OCI-M2 (cell line): Measurements from ENCODE around the gene TANC1.
"Not testable (repeated sequence)": the region's sequence is repeated elsewhere in the genome, so short reads cannot be mapped to it uniquely, and the experiment has no call there.

Experiments
- DNase-seq: peaks from one replicate; lab custom pipeline; 2025; ENCODE audit not compliant: unreplicated experiment; lab: John Stamatoyannopoulos, UW

TANC1 gene

DNA sequence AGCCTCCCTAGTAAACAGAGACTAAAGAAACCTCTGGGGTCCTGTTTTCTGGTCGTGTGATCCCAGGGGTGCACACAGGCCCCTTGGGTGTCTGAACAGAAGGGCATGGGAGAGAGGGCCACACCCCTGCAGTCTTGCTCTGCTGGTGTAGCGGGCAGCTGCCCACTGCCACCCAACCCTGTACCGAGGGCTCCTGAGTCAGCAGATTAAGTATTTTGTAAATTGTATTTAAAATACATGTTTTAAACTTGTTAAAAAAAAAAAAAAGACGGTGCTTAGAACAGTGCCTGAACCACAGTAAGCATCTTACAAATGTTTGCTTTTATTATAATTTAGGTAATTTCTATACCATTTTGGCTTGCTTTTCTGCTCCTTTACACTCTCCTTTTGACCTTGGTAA is 113.7 kb downstream of the TANC1 start:
- no peak for DNase-seq

DNA sequence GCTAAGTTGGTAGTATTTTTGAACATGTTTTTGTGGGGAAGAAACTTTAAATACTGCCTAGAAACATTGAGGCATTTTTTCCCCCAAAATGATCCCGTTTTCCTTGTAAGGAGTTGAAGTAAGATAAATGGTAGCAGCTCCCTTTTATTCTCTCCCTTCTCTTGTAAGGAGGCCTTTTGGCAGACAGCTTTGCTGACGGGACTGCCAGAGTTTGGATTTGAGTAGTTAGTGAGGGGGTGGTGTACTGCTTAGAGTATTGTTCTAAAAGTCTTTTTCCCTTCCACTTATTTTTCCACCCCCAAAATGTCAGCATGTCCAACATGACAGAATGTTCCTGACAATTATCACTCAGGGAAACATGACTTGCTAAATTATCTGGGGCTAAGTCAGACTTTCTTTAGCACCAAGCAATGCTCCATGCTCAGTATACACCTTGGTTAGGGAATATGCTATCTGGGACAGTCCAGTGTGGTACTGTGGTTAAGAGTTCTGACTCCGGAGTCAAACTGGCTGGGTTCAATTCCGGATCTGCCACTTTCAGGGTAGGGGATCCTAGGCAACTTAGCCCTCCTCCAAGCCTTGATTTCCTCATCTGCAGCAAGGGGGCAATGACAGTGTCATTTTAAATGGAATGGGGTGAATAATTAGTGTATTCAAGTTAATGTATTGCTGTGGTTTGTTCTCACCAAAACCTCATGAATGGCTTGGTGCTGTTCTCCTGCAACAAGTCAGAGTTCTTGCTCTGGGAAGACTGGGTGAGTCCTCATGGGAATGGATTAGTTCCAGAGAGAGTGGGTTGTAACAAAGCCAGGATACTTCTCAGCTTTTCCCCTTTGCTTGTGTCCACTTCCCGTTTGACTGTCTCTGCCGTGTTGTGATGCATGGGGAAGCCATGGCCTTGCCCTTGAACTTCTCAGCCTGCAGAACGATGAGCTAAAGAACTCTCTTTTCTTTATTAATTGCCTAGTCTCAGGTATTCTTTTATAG is 116.2 kb downstream of the TANC1 start:
- no peak for DNase-seq

DNA sequence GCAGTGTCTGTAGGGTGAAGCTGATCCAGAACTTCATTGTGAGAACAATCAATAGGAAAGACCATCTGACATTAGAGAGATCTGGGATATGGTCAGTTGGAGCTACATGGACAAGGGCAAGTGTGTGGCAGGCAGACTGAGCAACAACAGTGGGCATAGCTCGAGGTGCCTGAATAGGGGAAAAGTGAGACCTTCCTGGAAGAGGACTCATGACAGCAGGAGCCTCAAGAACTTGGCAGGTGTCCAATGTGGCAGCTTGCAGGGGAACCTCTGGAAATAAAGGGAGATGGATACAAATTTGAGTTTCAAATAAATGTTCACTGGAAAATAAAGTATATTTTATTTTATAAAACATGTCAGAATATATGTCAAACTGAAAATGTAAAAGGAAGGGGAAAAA is 117.9 kb downstream of the TANC1 start:
- no peak for DNase-seq

DNA sequence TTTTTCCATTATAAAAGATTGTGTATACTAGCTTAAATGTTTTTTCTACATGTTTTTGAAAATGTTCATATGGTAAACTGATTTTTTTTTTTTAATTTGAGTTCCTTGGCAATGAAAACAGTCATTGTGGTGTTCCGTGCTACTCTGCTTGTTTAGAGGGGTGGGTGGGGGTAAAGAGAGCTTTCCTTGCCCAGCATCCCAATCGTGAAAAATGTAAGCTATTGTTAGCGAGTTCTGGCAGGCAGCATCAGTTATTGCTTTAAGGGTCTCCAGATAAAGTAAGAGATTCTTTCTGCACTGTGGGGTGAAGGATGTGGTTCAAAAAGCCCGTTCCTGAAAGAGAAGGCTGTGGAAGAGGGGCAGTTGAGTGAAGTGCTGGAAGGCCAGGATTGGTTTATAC is 118.4 kb downstream of the TANC1 start:
- no peak for DNase-seq

DNA sequence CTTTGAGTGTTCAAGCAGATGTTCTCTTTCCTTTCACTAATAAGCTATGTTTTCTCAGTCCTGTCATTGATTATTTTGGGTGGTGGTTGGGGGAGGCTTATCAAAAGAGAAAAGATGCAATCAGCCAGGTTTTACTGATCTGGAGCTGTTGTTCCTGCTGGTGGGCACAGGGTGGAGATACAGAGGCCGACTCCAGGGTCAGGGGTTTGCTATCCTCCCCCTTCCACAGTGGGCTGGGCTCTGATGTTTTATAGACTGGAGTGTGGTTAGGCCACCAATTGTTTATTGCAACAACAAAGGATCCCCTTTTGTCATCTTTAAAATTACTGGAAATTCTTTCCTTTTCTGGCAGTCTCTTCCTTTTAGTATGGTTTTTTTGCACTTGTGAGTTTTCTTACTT is 120.5 kb downstream of the TANC1 start:
- no peak for DNase-seq

DNA sequence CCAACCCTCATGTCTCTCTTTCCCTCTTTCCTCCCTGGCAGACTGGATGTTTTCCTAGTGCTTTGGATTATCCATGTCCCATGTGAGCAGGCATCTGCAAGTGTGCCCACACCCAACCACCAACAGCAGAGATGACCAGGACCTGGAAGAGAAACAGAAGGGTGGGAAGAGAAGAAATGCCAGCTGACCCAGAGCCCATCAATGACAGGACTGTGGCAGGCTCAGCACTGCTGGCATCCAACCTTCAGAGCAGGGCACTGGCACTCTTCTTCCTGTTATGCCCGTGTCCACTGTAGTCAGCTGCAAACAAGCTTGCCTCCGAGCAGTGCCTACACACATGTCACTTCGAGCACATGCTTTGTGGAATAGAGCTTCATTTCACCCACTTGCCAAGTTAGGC is 121.1 kb downstream of the TANC1 start:
- no peak for DNase-seq

DNA sequence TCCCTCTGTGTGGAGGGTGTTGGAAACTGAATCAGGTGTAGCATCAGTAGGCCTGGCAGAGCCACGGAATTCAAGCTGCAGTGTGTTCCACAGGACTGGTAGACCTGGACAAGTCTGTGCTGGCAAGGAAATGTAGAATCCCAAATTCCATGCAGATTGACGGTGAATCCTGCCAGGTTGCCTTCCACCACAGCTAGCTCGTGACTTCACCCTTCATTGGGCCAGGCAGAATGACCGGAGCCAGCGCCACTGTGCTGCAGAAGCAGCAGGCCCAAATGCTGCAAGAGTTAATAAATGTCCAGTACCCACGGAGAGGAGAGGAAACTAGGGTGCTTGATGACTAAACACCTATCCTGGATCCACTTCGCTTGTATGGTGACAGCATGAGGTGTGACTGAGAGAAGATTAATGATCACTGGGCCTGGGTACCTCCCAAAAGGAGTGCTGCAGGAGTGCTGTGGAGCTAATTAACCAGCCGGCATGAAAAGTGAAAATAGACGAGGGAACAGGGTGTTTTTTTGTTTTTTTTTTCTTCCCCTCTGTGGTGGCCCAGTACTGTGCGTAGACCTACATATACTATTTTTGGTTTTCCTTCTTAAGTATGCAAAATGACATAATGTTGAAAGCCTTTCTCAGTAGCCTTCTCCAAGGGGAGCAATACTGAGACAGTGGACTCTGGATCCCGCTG is 122.2 kb downstream of the TANC1 start:
- no peak for DNase-seq

DNA sequence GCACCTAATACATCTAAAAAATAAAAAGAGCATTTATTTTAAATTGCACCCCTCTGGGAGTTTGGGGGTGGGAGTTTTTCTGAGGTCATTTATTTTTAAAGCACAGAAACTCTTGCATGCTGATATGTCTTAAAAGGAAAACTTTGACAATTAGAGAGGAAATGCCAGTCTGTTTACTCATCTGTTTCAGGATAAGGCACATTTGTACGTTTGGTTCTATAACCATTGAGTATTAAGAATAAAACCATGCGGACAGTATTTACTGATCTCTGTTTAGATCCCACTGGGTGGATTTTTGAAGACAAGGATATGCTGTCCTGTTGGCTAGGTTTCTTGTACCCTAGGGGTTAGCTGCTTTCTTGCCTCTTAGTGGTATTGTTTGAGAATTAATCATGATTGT is 122.9 kb downstream of the TANC1 start:
- no peak for DNase-seq

DNA sequence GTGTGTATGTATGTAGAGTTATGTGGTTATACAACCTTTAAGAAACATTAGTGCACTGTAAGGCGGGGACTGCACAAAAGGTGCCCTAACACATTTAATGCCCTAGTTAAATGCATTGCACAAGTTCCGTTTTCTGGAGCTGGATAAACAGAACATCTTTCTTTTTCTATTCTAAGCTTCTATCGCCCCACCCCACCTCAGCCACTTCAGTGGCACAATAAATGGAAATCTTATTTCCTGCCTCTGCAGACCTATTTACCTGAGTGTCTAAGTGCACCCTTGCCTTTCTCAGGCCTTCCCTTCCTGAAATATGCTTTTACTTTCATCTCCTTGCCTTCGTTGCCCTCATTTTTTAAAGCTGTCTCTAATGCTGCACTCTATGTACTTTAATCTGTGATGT is 123.5 kb downstream of the TANC1 start:
- no peak for DNase-seq

DNA sequence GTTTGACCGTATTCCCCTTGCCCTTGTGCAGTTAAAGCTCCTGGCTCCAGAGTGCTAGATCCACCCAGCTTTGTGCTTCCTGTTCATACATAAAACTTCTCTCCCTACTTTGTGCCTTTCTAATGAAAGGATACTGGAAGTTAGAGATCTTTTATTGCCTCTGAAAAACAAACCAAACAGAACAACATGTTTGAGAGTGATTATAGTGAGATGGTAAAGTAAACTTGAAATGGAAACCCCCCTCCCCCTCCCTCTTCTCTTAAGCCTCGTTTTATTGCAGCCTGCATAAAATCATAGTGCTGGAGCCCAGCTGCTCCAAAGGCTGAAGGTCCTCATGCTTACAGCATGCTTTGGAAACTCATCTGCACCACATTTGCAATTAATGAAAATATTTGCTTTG is 125.1 kb downstream of the TANC1 start:
- DNase-seq, result no peak

DNA sequence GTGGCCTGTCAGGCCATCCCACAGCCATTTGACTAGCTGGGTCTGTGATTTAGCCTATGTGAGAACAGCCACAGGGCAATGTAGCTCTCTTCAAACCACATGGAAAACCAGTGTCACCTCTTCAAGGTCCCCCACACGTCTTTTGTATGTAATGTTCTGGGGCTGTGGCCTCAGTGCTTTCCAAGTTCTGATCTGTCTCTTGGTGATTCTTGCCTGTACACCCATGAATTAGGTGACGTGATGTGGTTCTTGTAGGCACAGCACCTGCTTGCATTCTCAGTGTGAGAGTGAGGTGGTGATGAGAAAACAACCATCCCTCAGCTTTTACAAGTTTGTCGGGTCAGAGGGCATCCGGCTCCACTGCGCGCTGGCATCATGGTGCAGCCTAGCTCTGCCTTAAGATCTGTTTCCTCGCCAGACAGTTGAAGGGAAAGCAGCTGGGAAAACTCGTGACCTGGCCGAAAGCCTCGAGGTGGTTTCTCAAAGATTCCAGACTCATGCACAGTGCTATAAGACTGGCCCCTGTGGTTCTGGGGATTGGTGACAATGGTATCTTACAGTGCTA is 125.8 kb downstream of the TANC1 start:
- DNase-seq, result no peak

DNA sequence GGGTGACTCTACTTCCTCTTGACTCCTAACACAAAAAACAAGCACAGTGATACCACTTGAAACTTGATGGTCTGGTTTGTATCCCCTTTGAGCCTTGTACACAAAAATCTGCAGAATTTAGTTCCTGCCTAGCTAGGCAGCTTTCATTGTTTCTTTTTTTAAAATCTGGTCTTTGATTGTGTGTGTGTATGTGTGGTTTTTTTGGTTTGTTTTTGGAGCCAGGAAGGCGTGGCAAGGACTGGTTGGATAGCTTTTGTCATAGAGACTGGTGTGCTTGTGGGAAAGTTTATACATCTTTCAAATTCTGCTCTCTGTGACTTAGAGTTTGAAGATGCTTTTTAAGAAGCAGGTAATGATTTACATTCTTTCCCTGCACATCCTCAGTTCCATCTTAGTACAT is 127.4 kb downstream of the TANC1 start:
- no peak for DNase-seq

DNA sequence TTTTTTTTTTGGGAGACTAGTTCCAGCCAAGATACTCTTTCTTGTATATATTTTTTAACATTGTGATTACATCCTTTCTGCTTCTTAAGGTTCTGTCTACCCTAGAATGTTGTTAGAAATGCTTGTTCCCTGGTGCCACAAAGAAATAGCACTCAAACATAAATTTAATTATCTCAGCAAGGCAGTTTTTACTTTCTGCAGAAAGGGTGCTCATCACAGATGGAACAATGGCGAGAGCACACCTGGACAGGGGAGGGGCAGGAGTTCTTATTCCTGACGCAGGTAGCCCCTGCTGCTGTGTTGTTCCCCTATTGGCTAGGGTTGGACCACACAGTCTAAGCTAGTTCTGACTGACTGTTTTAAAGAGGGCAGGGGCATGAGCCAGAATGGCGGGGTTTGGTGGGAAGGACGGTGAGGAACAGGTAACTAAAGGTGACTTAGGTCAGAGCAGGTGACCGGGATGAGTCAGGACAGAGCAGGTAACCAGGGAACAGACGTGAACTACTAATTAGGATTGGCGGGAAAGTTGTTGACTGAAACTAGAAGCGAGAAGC is 127.9 kb downstream of the TANC1 start:
- not testable (repeated sequence) for DNase-seq

DNA sequence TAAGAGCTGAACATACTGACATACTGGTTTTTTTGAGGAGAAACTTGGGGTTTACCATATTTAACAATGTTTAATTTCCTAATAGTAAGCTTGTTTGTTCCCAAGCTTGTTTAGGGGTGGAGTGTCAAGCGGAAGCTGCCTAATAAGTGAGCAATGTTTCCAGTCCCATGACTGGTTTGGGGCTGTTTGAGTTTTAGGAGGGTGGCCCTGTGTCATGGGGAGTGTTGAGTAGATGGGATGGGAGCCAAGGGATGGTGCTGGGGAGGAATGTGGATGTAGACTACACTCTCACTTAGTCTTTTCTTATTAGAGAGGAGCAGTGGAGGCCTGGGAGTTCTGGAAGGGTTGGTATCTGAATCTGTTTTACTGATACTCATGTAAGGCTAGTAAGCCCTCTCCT is 128.5 kb downstream of the TANC1 start:
- DNase-seq, result no peak

DNA sequence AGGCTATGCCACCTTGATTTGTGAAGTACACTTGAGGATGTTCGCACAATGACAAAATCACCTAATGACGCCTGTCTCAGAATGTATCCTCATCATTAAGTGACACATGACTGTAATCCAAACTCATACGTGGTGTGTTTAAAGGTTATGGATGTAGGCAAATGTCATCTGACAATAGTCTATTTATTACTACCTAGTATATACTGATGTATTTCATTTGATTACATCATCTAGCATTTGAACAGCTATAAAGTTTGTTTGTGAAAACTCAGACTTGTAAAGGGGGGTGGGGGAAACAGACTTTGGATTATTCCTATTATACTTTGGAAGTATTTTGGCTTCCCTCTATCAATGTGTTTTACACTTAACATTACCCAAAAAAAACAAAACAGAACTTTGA is 129.9 kb downstream of the TANC1 start:
- DNase-seq, result no peak

DNA sequence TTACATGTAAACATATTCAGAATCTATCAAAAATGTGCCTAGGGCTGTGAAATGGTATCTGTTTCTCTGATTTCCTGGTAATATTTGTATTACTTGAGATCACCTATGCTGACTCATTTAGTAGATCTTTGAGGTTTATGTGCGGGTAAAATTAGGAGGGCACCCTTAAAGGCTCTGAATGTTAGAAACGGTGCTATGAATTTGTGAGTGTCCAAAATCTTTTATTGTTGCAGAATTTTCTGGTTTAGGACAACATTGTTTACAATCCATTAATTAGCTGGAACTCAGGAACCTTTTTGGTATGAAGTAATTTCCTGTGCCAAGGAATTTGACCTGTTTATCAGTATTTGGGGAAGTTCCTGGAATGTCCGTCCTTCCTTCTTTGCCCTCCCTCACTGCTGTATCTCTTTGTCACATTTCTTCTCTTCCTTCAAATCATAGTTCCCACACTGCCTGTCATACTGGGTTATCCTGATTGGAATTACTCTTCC is 130.5 kb downstream of the TANC1 start:
- no peak for DNase-seq

DNA sequence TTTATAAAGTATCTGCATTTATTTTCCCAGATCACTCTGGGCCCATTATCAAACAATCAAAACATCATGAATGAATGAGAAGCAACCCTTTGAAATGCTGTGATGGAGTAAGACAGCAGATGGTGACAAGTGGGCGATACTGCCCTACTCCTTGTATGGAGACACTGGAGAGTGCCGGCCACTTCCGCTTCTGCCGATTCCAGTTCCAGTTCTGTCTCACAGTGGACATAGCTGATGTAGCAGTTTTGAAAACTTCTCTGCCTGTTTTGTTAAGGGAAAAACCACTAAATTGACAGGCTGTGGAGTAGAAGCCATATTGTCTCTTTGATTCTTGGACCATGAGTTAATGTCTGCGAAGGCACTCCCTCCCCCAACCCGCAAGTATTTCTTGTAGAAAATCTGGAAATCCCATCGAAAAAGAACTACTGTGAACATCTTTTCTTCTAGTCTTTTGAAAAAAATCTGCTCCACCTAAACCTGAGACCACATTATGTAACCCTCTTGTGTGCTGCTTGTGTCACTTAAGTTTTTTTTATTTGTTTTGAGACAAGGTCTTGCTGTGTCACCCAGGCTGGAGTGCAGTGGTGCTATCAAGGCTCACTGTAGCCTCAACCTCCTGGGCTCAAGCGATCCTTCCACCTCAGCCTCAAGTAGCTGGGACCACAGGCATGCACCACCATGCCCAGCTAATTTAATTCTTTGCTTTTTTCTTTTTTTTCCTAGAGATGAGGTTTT is 133.5 kb downstream of the TANC1 start:
- DNase-seq, result no peak

DNA sequence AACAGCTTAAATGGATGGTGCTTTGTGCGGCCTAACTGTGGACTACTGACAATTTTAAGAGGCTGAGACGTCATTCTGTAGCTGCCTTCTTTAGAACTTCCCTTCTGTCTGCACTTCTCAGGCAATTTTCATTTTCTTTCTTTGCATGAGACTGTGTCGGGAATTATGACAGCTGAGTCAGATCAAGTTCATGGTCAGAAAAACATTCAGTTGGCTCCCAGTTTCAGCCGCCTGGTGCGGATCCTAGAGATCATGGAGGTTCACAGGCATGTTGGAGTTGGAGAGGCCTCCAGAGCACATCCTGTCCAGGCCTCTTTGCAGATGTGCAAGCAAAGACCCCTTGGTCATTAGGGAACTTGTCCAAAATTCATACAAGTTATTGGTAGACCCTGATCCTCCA is 135.0 kb downstream of the TANC1 start:
- no peak for DNase-seq

DNA sequence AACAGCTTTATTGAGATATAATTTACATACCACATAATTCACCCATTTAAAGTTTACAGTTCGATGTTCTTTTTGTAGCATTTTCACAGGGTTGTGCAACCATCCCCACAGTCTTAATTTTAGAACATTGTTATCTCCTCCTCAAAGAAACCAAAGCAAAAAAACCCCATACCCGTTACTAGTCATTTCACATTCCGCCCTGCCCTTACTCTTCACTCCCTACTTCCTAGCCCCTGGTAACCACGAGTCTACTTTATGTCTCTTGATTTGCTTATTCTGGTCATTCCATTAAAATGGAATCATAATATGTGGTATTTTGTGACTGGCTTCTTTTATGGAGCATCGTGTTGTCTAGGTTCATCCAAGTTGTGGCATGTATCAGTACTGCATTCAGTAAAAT is 137.7 kb downstream of the TANC1 start:
- no peak for DNase-seq

DNA sequence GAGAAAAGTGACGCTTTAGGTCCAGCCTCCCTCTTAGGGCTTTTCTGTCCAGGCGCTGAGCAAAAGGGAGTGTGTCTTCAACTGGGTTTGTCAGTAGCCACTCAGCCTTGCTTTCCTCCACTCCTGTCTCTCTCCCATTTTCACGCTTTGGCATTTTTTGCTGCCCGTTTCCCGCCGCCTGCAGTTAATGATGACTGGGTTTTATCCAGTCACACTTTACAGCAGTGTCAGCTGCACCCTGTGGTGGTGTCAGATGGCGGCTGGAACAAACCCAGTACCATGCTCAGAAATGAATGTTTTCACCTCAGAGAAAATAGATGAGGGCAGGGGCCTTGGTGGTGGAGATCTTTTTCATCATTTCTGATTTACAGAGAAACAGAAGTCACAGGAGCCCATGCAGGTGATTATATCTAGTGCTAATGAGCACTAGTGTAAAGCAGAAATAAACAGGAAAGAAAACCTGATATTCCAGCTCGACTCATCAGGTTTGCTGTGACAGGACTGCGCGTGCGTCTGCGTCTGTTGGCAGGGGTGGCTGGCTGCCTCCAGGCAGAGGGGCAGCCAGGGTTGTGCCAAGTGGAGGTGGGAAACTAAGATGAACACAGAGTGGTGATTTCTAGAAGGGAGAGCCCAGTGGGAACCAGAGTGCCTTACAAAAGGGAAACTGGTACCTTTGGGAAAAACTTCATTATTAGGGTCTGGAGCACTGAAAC is 139.9 kb downstream of the TANC1 start:
- DNase-seq, result no peak
